COR-L47 (cell line): ENCODE measurements around the gene NCR3LG1.

Experiments used
- DNase-seq: peaks from one replicate; lab custom pipeline; 2025; lab: John Stamatoyannopoulos, UW

NCR3LG1 gene

GRCh38 chr11:17371614-17372013, 20.0 kb downstream of the NCR3LG1 start:
- DNase-seq = peak; percentile 51

GRCh38 chr11:17375547-17375946, 23.9 kb downstream of the NCR3LG1 start:
- DNase-seq = no peak

GRCh38 chr11:17376493-17376892, 24.9 kb downstream of the NCR3LG1 start:
- no peak for DNase-seq

- no peak for DNase-seq
These were observed 27.1 kb downstream of the NCR3LG1 start for GRCh38 chr11:17378655-17379054.

- no peak for DNase-seq
These were observed 28.0 kb downstream of the NCR3LG1 start for GRCh38 chr11:17379383-17380180.

GRCh38 chr11:17381156-17381555, 29.6 kb downstream of the NCR3LG1 start:
- DNase-seq = no peak

GRCh38 chr11:17382046-17382728, 30.6 kb downstream of the NCR3LG1 start:
- no peak for DNase-seq

- no peak for DNase-seq
These were observed 31.9 kb downstream of the NCR3LG1 start for GRCh38 chr11:17383461-17383860.

- peak; percentile 80 for DNase-seq
These were observed 32.5 kb downstream of the NCR3LG1 start for GRCh38 chr11:17384002-17384511.

- DNase-seq = no peak
These were observed 33.9 kb downstream of the NCR3LG1 start for GRCh38 chr11:17385492-17385891.

GRCh38 chr11:17385926-17386325, 34.3 kb downstream of the NCR3LG1 start:
- DNase-seq = no peak

- peak; percentile 38 for DNase-seq
These were observed 34.9 kb downstream of the NCR3LG1 start for GRCh38 chr11:17386331-17387084.

- no peak for DNase-seq
These were observed 35.7 kb downstream of the NCR3LG1 start for GRCh38 chr11:17387254-17387653.

GRCh38 chr11:17387811-17388210, 36.2 kb downstream of the NCR3LG1 start:
- no peak for DNase-seq

- DNase-seq = no peak
These were observed 37.1 kb downstream of the NCR3LG1 start, which contains the start of gene KCNJ11 for GRCh38 chr11:17388609-17389210. TSS of gene KCNJ11 (minus strand) at chr11:17388659. CDS start at chr11:17388091, 568 bp downstream.

- DNase-seq = peak; percentile 79
These were observed 37.8 kb downstream of the NCR3LG1 start for GRCh38 chr11:17389211-17389956.

- no peak for DNase-seq
These were observed 38.5 kb downstream of the NCR3LG1 start for GRCh38 chr11:17389957-17390649.

GRCh38 chr11:17391493-17392355, 40.1 kb downstream of the NCR3LG1 start:
- DNase-seq = peak; percentile 38

GRCh38 chr11:17392872-17393271, 41.3 kb downstream of the NCR3LG1 start:
- DNase-seq = no peak

- DNase-seq = no peak
These were observed 41.9 kb downstream of the NCR3LG1 start for GRCh38 chr11:17393472-17393871.
